Measurements from ENCODE around the gene TTYH2. TPM values are rescaled to one million over a fixed set of nuclear protein-coding genes. Genes with fewer than 3 reads are reported as not detected.
"Not testable (repeated sequence)": the region's sequence is repeated elsewhere in the genome, so short reads cannot be mapped to it uniquely, and the experiment has no call there.

The TTYH2 gene
- total RNA-seq, 1 experiment from 2014 or later: 5.4 TPM

DNA sequence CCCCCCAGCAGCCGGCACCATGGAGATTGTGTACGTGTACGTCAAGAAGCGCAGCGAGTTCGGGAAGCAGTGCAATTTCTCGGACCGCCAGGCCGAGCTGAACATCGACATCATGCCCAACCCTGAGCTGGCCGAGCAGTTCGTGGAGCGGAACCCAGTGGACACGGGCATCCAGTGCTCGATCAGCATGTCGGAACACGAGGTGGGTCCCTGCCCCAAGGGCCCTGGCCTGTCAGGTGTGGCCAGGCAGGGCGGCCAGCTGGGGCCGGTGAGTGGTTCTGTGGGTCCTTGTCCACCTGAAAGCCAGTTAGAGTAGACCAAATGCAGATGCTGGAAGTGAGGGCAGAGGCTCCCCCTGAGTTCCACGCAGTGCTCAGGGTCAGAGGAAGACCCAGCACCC lies 68.4 kb downstream of the TTYH2 start:
- no peak overlapping the region for H3K27ac Mint-ChIP-seq (ENCODE audit: unreplicated experiment)
- no peaks in the 10 kb centered on the region for H3K36me3 Mint-ChIP-seq (ENCODE audit: insufficient read depth, unreplicated experiment)
- no peak for DNase-seq
- H3K4me3 ChIP-seq (ENCODE audit: low read depth, low read length): no peak overlapping the region
- H3K36me3 ChIP-seq (ENCODE audit: control insufficient read depth, insufficient read depth, low read length): no peaks in the 10 kb centered on the region
- no TSS peak for BruUV-seq (replicated peaks)
- no peaks in the 10 kb centered on the region for H3K4me1 Mint-ChIP-seq (ENCODE audit: low read depth, unreplicated experiment)
- no peaks in the 10 kb centered on the region for H3K27me3 ChIP-seq (replicated peaks; ENCODE audit: control insufficient read depth, insufficient read depth, low read length)
- POLR2A ChIA-PET: no interaction called here
- H3K4me1 ChIP-seq: no peaks in the 10 kb centered on the region
- TF ChIP-seq CTCF (IDR thresholded peaks at IDR 0.05; ENCODE audit: insufficient read depth in 1 of 2, low read depth in 1 of 2, low read length in 1 of 2, severe bottlenecking in 1 of 2, unreplicated experiment in 1 of 2): no peak
- intact Hi-C loops (cut with micrococcal nuclease; ENCODE audit: unreplicated experiment): no loop called here
- CTCF ChIA-PET: no interaction called here
- H3K27me3 Mint-ChIP-seq (ENCODE audit: insufficient read depth, unreplicated experiment): no peaks in the 10 kb centered on the region
- no peaks in the 10 kb centered on the region for H3K9me3 Mint-ChIP-seq (ENCODE audit: unreplicated experiment)
- H3K4me3 Mint-ChIP-seq (ENCODE audit: unreplicated experiment): no peak overlapping the region
- no peaks in the 10 kb centered on the region for H3K9me3 ChIP-seq

GRCh38 chr17:74282274-74282586 lies 68.9 kb downstream of the TTYH2 start:
- H3K36me3 Mint-ChIP-seq (ENCODE audit: insufficient read depth, unreplicated experiment); H3K4me1 Mint-ChIP-seq (ENCODE audit: low read depth, unreplicated experiment); CTCF ChIA-PET; H3K9me3 Mint-ChIP-seq (ENCODE audit: unreplicated experiment); H3K4me3 ChIP-seq (ENCODE audit: low read depth, low read length); BruUV-seq (replicated peaks); intact Hi-C loops (cut with micrococcal nuclease; ENCODE audit: unreplicated experiment); H3K36me3 ChIP-seq (ENCODE audit: control insufficient read depth, insufficient read depth, low read length); H3K27me3 ChIP-seq (replicated peaks; ENCODE audit: control insufficient read depth, insufficient read depth, low read length); H3K4me3 Mint-ChIP-seq (ENCODE audit: unreplicated experiment); H3K4me1 ChIP-seq; H3K9me3 ChIP-seq; DNase-seq; H3K27me3 Mint-ChIP-seq (ENCODE audit: insufficient read depth, unreplicated experiment); H3K27ac Mint-ChIP-seq (ENCODE audit: unreplicated experiment); POLR2A ChIA-PET: not testable (repeated sequence)

GRCh38 chr17:74282587-74283370 lies 69.4 kb downstream of the TTYH2 start:
- Mint-ChIP-seq H3K4me3 (ENCODE audit: unreplicated experiment) (no peak overlapping the region), H3K27ac (ENCODE audit: unreplicated experiment) (no peak overlapping the region), H3K4me1 (ENCODE audit: low read depth, unreplicated experiment) (no peaks in the 10 kb centered on the region), H3K9me3 (ENCODE audit: unreplicated experiment) (no peaks in the 10 kb centered on the region), H3K27me3 (ENCODE audit: insufficient read depth, unreplicated experiment) (no peaks in the 10 kb centered on the region), H3K36me3 (ENCODE audit: insufficient read depth, unreplicated experiment) (no peaks in the 10 kb centered on the region)
- no TSS peak for BruUV-seq (replicated peaks)
- H3K4me1 ChIP-seq: no peaks in the 10 kb centered on the region
- no peaks in the 10 kb centered on the region for H3K27me3 ChIP-seq (replicated peaks; ENCODE audit: control insufficient read depth, insufficient read depth, low read length)
- peak in 1 of 2 experiments; percentile 49 for DNase-seq
- no peaks in the 10 kb centered on the region for H3K36me3 ChIP-seq (ENCODE audit: control insufficient read depth, insufficient read depth, low read length)
- intact Hi-C loops (cut with micrococcal nuclease; ENCODE audit: unreplicated experiment): no loop called here
- CTCF ChIA-PET: interaction anchor here (0.6 kb wide), 1 partner anchor 83 kb away, joined by 3 read pairs; no protein-coding TSS in a partner anchor
- H3K4me3 ChIP-seq (ENCODE audit: low read depth, low read length): no peak overlapping the region
- H3K9me3 ChIP-seq: no peaks in the 10 kb centered on the region
- no peak for TF ChIP-seq CTCF (IDR thresholded peaks at IDR 0.05; ENCODE audit: insufficient read depth in 1 of 2, low read depth in 1 of 2, low read length in 1 of 2, severe bottlenecking in 1 of 2, unreplicated experiment in 1 of 2)
- POLR2A ChIA-PET: no interaction called here

GRCh38 chr17:74283371-74283673 lies 70.0 kb downstream of the TTYH2 start:
- ChIA-PET POLR2A (no interaction called here), CTCF (interaction anchor here (0.6 kb wide), 1 partner anchor 84 kb away, joined by 3 read pairs; no protein-coding TSS in a partner anchor)
- H3K9me3 ChIP-seq: no peaks in the 10 kb centered on the region
- H3K4me3 ChIP-seq (ENCODE audit: low read depth, low read length): no peak overlapping the region
- Mint-ChIP-seq H3K27ac (ENCODE audit: unreplicated experiment) (no peak overlapping the region), H3K4me3 (ENCODE audit: unreplicated experiment) (no peak overlapping the region), H3K36me3 (ENCODE audit: insufficient read depth, unreplicated experiment) (no peaks in the 10 kb centered on the region), H3K9me3 (ENCODE audit: unreplicated experiment) (no peaks in the 10 kb centered on the region), H3K4me1 (ENCODE audit: low read depth, unreplicated experiment) (no peaks in the 10 kb centered on the region), H3K27me3 (ENCODE audit: insufficient read depth, unreplicated experiment) (no peaks in the 10 kb centered on the region)
- TF ChIP-seq CTCF (IDR thresholded peaks at IDR 0.05; ENCODE audit: insufficient read depth in 1 of 2, low read depth in 1 of 2, low read length in 1 of 2, severe bottlenecking in 1 of 2, unreplicated experiment in 1 of 2): no peak
- no peaks in the 10 kb centered on the region for H3K36me3 ChIP-seq (ENCODE audit: control insufficient read depth, insufficient read depth, low read length)
- no peaks in the 10 kb centered on the region for H3K27me3 ChIP-seq (replicated peaks; ENCODE audit: control insufficient read depth, insufficient read depth, low read length)
- no TSS peak for BruUV-seq (replicated peaks)
- intact Hi-C loops (cut with micrococcal nuclease; ENCODE audit: unreplicated experiment): no loop called here
- H3K4me1 ChIP-seq: no peaks in the 10 kb centered on the region
- DNase-seq: no peak
